ENCODE results near the gene LTBP1.

DNA sequence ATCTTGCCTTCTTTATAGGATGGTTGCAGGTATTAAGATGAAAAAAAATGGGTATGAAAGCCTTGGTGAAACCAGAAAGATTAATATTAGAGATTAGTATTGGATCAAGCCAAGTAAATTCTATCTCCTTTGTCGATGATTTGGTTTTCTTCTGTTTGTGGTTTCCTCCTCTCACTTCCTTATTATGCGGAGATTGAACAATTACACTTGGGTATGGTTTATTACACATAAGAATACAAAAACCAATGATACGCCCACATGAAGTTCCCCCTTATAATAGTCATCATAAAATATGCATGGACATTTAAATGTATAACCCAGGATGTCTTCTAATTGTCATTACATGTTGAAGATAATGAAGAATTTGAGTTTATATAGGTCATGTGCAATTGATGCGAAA is 4.9 kb downstream of the LTBP1 start:
- TF ChIP-seq, protein P1, sequence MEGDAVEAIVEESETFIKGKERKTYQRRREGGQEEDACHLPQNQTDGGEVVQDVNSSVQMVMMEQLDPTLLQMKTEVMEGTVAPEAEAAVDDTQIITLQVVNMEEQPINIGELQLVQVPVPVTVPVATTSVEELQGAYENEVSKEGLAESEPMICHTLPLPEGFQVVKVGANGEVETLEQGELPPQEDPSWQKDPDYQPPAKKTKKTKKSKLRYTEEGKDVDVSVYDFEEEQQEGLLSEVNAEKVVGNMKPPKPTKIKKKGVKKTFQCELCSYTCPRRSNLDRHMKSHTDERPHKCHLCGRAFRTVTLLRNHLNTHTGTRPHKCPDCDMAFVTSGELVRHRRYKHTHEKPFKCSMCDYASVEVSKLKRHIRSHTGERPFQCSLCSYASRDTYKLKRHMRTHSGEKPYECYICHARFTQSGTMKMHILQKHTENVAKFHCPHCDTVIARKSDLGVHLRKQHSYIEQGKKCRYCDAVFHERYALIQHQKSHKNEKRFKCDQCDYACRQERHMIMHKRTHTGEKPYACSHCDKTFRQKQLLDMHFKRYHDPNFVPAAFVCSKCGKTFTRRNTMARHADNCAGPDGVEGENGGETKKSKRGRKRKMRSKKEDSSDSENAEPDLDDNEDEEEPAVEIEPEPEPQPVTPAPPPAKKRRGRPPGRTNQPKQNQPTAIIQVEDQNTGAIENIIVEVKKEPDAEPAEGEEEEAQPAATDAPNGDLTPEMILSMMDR (IDR thresholded peaks at IDR 0.05; ENCODE audit: poor library complexity), result no peak
- TF ChIP-seq EZH2 (IDR thresholded peaks at IDR 0.05; ENCODE audit: borderline replicate concordance), result no peak
- no peak for TF ChIP-seq EZH2phosphoT487 (IDR thresholded peaks at IDR 0.05; ENCODE audit: low read depth, severe bottlenecking, unreplicated experiment)

Data from hepatocyte (in vitro differentiated cells).